ENCODE data around the gene ANKRD33B. TPM values are rescaled to one million over a fixed set of nuclear protein-coding genes. Genes with fewer than 3 reads are reported as not detected.

Gene ANKRD33B
- total RNA-seq, 1 experiment from 2014 or later: 10.9 TPM

DNA sequence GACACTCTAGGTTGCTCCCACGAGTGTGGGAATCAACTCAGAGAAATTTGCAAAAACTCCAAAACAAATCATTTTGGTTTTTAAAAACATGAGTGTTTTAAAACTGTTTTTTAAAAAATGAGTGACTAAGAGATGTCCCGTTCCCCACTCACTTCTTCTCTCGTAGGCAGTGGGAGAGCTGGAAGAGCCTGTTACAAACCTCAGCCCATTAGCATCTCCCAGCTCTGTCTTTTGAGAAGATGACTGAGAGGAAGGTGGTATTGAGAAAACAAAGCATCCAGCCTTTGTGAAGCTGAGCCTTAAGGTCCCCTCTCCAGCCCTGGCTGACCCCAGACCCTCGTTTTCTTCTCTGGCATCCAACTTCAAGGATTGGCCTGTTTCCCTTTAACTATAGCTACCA, 4.7 kb upstream of the ANKRD33B start:
- RAD21 ChIA-PET (ENCODE audit: low non-redundant PET in 1 of 2, low total read pairs in 2 of 2, uncharacterized antibody in 2 of 2, unreplicated experiment in 2 of 2): no interaction called here
- intact Hi-C loops (cut with micrococcal nuclease): no loop called here

More for the DNA sequence above, 4.7 kb upstream of the ANKRD33B start:
- H3K79me2 ChIP-seq (ENCODE audit: insufficient read depth, low read length): no peaks in the 10 kb centered on the region
- H4K20me1 ChIP-seq (ENCODE audit: insufficient read depth): no peaks in the 10 kb centered on the region
- no peak overlapping the region for H3K27ac ChIP-seq (ENCODE audit: low read depth, low read length)
- no TSS peak for BruUV-seq (replicated peaks)
- H3K9me2 ChIP-seq (ENCODE audit: insufficient read depth): no peaks in the 10 kb centered on the region
- no peaks in the 10 kb centered on the region for H3K9me3 ChIP-seq (ENCODE audit: control insufficient read depth in 1 of 2, insufficient read depth in 1 of 2, low read depth in 1 of 2, low read length in 2 of 2)
- ChIA-PET POLR2A (interaction anchor here (1.8 kb wide), 1 partner anchor 8 kb away, joined by 11 read pairs; no protein-coding TSS in a partner anchor), CTCF (interaction anchor here (0.6 to 0.9 kb wide), 2 partner anchors 8 to 38 kb away, joined by 4 read pairs; no protein-coding TSS in a partner anchor)
- no peaks in the 10 kb centered on the region for H3K27me3 ChIP-seq (ENCODE audit: insufficient read depth, low read length)
- H3K4me3 ChIP-seq (replicated peaks in 1 of 2; ENCODE audit: low read depth in 1 of 2, low read length in 2 of 2): no peak overlapping the region
- no peak overlapping the region for H3K9ac ChIP-seq (ENCODE audit: low read length)
- ATAC-seq (no peak), DNase-seq (ENCODE audit: low read depth, low spot score) (no peak)
- no peaks in the 10 kb centered on the region for H3K36me3 ChIP-seq (ENCODE audit: control insufficient read depth in 1 of 2, insufficient read depth in 2 of 2, low read length in 2 of 2)
- no peak for TF ChIP-seq RAD21 (IDR thresholded peaks at IDR 0.05; ENCODE audit: low read depth)
- TF ChIP-seq SIN3A (IDR thresholded peaks at IDR 0.05; ENCODE audit: low read depth): no peak
- no peak for TF ChIP-seq CBX3 (IDR thresholded peaks at IDR 0.05; ENCODE audit: low read depth)
- TF ChIP-seq, protein P1, sequence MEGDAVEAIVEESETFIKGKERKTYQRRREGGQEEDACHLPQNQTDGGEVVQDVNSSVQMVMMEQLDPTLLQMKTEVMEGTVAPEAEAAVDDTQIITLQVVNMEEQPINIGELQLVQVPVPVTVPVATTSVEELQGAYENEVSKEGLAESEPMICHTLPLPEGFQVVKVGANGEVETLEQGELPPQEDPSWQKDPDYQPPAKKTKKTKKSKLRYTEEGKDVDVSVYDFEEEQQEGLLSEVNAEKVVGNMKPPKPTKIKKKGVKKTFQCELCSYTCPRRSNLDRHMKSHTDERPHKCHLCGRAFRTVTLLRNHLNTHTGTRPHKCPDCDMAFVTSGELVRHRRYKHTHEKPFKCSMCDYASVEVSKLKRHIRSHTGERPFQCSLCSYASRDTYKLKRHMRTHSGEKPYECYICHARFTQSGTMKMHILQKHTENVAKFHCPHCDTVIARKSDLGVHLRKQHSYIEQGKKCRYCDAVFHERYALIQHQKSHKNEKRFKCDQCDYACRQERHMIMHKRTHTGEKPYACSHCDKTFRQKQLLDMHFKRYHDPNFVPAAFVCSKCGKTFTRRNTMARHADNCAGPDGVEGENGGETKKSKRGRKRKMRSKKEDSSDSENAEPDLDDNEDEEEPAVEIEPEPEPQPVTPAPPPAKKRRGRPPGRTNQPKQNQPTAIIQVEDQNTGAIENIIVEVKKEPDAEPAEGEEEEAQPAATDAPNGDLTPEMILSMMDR (IDR thresholded peaks at IDR 0.05 in 2 of 3, conservative IDR thresholded peaks at IDR 0.05 in 1 of 3; ENCODE audit: borderline replicate concordance in 1 of 3, insufficient read depth in 1 of 3, low read depth in 2 of 3, low read length in 2 of 3): no peak
- TF ChIP-seq, protein P2, sequence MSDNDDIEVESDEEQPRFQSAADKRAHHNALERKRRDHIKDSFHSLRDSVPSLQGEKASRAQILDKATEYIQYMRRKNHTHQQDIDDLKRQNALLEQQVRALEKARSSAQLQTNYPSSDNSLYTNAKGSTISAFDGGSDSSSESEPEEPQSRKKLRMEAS (IDR thresholded peaks at IDR 0.05): no peak
- TF ChIP-seq, protein P3, sequence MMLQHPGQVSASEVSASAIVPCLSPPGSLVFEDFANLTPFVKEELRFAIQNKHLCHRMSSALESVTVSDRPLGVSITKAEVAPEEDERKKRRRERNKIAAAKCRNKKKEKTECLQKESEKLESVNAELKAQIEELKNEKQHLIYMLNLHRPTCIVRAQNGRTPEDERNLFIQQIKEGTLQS (IDR thresholded peaks at IDR 0.05): no peak
- no peak for TF ChIP-seq JUND (IDR thresholded peaks at IDR 0.05)
- TF ChIP-seq CEBPB (IDR thresholded peaks at IDR 0.05; ENCODE audit: low read depth): no peak
- no peak for TF ChIP-seq POLR2AphosphoS5 (IDR thresholded peaks at IDR 0.05; ENCODE audit: low read depth, low read length)
- TF ChIP-seq EZH2 (IDR thresholded peaks at IDR 0.05): no peak
- no peak for TF ChIP-seq POLR2A (IDR thresholded peaks at IDR 0.05; ENCODE audit: borderline replicate concordance, extremely low read depth, insufficient read depth, insufficient read length)
- no peak for TF ChIP-seq FOSL1 (IDR thresholded peaks at IDR 0.05; ENCODE audit: low read depth)
- TF ChIP-seq, protein P4, sequence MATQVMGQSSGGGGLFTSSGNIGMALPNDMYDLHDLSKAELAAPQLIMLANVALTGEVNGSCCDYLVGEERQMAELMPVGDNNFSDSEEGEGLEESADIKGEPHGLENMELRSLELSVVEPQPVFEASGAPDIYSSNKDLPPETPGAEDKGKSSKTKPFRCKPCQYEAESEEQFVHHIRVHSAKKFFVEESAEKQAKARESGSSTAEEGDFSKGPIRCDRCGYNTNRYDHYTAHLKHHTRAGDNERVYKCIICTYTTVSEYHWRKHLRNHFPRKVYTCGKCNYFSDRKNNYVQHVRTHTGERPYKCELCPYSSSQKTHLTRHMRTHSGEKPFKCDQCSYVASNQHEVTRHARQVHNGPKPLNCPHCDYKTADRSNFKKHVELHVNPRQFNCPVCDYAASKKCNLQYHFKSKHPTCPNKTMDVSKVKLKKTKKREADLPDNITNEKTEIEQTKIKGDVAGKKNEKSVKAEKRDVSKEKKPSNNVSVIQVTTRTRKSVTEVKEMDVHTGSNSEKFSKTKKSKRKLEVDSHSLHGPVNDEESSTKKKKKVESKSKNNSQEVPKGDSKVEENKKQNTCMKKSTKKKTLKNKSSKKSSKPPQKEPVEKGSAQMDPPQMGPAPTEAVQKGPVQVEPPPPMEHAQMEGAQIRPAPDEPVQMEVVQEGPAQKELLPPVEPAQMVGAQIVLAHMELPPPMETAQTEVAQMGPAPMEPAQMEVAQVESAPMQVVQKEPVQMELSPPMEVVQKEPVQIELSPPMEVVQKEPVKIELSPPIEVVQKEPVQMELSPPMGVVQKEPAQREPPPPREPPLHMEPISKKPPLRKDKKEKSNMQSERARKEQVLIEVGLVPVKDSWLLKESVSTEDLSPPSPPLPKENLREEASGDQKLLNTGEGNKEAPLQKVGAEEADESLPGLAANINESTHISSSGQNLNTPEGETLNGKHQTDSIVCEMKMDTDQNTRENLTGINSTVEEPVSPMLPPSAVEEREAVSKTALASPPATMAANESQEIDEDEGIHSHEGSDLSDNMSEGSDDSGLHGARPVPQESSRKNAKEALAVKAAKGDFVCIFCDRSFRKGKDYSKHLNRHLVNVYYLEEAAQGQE (IDR thresholded peaks at IDR 0.05; ENCODE audit: low read depth): no peak
- TF ChIP-seq YY1 (IDR thresholded peaks at IDR 0.05; ENCODE audit: extremely low read depth, insufficient replicate concordance, low read depth, low read length): no peak
- TF ChIP-seq TCF7L2 (IDR thresholded peaks at IDR 0.05; ENCODE audit: borderline replicate concordance, extremely low read depth, insufficient read depth, insufficient read length): no peak
- TF ChIP-seq EZH2phosphoT487 (IDR thresholded peaks at IDR 0.05; ENCODE audit: borderline replicate concordance): no peak
- TF ChIP-seq SRF (IDR thresholded peaks at IDR 0.05; ENCODE audit: low read depth): no peak
- TF ChIP-seq, protein P5, sequence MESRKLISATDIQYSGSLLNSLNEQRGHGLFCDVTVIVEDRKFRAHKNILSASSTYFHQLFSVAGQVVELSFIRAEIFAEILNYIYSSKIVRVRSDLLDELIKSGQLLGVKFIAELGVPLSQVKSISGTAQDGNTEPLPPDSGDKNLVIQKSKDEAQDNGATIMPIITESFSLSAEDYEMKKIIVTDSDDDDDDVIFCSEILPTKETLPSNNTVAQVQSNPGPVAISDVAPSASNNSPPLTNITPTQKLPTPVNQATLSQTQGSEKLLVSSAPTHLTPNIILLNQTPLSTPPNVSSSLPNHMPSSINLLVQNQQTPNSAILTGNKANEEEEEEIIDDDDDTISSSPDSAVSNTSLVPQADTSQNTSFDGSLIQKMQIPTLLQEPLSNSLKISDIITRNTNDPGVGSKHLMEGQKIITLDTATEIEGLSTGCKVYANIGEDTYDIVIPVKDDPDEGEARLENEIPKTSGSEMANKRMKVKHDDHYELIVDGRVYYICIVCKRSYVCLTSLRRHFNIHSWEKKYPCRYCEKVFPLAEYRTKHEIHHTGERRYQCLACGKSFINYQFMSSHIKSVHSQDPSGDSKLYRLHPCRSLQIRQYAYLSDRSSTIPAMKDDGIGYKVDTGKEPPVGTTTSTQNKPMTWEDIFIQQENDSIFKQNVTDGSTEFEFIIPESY (IDR thresholded peaks at IDR 0.05; ENCODE audit: extremely low read depth, insufficient replicate concordance, low read length): no peak
- no peak overlapping the region for H3K4me2 ChIP-seq (ENCODE audit: low read length)
- H3K4me1 ChIP-seq (ENCODE audit: control insufficient read depth in 1 of 2, insufficient read depth in 2 of 2, low read length in 2 of 2): peaks cover 20 to 55% of the 10 kb centered on the region in 2 experiments
- H2AFZ ChIP-seq (ENCODE audit: low read depth, low read length, poor library complexity, severe bottlenecking): no peak overlapping the region

Measured in HCT116 (cell line).